RPMI7951 (cell line): Measurements from ENCODE around the gene C1orf50. TPM values are rescaled to one million over a fixed set of nuclear protein-coding genes. Genes with fewer than 3 reads are reported as not detected.
"Not testable (repeated sequence)": the region's sequence is repeated elsewhere in the genome, so short reads cannot be mapped to it uniquely, and the experiment has no call there.

Source experiments
- DNase-seq: peaks from one replicate; pipeline ENCODE4 v3.0.0-alpha.2; 2012; ENCODE audit warnings: low read depth
- total RNA-seq: library from RNA; depleted of rRNA; stranded (reverse); fragments of >200 nt; shearing (Covaris generic); gene quantifications from 2 replicates; pipeline ENCODE4 v1.2.3, GENCODE V29; 2014

C1orf50 gene
- total RNA-seq, 1 experiment from 2014 or later = 3.1 TPM

DNA sequence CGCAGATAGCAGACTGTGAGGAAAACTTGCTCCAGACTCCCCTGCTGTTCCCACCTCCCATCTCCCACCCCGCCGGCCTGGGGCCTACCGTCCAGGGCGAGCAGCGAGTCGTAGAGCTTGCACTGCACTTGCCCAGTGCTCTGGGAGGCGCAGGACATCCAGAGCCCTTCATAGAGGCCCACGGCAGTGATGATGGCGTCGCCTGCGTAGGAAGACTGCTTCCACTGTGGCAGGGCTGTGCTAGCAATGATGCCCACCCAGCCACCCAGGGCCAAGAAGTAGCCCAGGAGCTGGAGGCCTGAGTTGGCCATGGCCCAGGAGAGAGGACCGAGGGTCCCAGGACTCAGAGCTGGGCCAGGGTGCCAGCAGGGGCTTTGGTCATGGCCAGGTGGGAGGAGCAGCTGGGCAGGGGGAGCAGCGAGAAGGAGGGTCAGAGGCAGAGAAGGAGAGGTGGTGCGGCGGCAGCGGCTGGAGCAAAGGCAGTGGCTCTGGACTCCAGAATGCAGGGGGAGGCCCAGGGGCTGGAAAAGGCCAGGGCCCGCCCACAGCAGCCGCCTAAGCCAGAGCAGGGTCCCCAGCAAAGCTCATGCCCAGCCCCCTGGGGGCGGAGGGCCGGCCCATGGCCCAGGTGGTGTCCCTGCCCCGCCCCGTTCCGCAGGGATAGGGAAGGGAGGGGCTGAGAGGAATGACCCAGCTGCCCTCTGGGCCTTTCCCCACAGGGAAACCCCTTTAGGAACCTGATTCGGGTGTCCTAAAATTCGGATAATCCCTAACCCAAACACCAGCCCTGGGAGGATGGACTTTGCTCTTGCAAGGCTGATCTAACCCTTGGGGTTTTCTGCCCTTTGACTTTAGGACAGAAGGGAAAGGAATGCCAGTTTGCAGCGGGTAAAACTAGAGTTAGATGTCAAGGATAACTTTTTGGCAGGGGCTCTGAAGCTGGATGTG, 27.0 kb upstream of the C1orf50 start, which contains the start of gene CLDN19:
Gene CLDN19, minus strand, starts transcription at position 484 of the 948 bp plus-strand sequence. Its CDS starts 173 bp downstream, at position 311.
- no peak for DNase-seq

DNA sequence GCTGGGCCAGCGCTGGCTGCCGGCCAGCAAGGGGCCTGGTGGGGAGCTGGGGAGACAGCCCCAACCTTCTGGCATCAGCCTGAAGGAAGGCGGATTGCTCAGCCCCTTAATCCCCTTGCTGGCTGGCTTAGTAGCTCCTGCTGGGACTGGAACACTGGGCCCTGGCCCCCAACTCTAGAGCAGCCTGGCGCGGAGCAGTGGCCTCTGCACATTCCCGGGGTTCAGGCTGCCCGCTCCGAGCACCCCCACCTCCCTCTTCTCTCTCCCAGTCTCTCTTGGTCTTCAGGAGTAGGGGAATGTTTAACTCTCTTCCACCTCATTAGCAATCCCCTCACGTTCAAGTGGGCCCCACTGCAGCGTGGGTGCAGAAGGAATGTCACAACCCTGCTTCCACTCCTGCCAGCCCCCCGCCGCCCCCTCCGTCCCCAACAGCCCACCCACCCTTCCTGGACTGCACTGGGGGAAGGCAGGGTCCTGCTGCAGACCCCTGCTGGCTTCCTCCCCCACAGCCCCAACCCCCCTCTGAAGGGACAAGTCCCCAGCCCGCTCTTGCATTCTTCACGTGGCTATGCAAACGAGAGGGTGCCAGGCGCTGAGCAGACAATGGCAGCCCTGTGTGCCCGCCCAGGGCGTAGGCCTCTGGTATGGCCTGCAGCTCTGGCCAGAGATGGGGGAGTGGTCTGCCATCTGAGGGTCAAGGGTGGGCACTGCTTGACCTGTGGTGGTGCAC, 26.0 kb upstream of the C1orf50 start:
- DNase-seq = no peak

DNA sequence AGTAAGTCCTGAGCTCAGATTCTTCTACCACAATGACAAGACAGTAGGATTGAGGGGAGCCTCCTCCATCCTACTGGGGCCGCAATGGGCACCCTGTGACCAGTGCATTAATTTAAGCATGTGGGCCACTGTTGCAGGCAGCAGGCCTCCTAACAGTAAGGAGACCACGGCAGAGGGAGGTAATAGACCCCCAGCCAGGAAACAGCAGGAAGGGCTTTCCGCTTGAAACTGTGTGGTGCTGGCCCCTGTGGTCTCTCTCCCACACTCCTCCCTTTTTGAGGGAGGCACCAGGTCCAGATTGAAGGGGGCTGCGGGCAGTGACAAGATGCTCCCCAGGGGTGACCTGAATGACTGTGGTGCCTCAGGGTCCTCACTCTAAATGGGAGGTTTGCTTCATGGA, 25.3 kb upstream of the C1orf50 start:
- DNase-seq = no peak

- no peak for DNase-seq
Observed at GRCh38 chr1:42742141-42742540, 24.9 kb upstream of the C1orf50 start.

DNA sequence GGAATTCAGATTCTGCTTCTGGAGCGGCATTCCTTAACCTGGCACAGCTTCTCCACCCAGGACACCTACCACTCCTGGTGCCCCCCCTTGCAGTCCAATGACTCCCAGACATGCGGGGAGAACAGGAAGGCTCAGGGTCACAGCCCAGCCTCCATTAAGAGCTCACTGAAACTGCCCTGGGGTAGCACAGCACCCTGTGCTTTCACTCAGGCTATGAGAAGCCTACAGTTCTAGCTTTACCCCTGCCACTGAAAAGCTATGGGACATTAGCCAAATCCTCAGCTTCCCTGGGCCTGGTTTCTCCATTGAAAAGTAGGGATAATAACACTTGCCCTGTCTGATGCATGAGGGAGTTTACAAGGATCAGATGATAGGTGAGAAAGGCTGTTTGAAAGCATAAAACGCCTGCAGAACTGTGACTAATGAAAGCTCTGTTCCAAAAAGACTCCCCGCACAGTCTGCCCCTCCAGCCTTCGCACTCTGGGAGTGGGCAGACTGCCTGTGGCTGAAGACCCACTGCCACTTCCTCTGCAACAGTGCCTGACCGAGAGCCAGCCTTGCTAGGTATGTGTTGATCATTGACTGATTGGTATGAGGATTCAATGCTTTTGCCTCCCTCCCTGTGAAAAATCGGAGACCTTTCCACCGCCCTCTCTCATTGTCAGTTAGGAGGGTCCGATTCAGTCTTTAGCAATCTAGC, 24.3 kb upstream of the C1orf50 start:
- DNase-seq = no peak

GRCh38 chr1:42743317-42744147, 23.5 kb upstream of the C1orf50 start:
- peak; percentile 59 for DNase-seq

DNA sequence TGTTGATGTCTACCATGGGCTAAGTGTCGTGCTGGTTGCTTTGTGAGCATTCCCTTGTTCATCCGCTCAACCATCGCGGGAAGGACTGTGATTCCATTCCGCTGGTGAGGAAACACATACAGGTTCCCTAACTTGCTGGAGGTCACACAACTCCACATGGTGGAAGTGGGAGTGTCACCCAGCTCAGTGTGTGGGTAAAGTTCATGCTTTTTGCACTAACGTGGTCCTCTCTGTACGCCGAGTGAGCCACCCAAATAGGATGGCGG, 23.0 kb upstream of the C1orf50 start:
- no peak for DNase-seq

DNA sequence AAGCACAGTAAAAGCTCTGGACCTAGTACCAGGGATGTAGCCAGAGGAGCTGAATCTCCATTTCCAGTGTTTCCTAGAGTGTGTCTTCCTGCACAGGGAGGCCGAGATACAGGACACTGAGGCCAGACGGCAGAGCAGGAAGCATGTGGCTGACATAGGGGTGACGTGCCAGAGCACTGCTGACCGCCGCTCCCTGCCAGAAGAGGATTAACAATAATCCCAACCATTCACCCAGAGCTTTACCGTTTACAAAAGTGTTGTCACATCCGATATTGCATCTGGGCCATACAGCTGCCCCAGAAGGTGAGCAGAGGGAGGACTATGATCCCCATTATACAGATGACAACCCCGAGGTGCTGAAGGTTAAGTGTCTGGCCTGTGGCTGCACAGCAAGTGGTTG, 21.2 kb upstream of the C1orf50 start:
- no peak for DNase-seq

- no peak for DNase-seq
Observed at GRCh38 chr1:42746436-42747105, 20.5 kb upstream of the C1orf50 start.

GRCh38 chr1:42747125-42747524, 19.9 kb upstream of the C1orf50 start:
- no peak for DNase-seq

DNA sequence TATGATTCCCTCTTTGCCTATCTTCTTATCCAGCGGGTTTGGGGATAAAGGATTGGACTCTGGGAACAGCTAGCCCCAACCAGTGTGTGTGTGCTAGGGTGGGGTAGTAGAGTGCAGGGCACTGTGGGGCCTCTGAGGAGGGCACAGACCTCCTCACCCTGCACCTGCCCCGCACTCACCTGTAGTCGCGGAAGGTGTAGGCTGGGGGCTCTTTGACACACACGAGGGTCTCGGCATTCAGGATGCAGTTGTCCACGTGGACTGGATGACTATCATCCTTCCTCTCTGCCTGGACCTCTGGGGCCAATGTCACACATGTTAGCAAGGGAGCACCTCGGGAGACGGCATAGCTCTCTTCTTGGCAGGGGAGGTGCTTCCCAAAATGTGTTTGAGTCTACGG, 19.0 kb upstream of the C1orf50 start:
- no peak for DNase-seq

DNA sequence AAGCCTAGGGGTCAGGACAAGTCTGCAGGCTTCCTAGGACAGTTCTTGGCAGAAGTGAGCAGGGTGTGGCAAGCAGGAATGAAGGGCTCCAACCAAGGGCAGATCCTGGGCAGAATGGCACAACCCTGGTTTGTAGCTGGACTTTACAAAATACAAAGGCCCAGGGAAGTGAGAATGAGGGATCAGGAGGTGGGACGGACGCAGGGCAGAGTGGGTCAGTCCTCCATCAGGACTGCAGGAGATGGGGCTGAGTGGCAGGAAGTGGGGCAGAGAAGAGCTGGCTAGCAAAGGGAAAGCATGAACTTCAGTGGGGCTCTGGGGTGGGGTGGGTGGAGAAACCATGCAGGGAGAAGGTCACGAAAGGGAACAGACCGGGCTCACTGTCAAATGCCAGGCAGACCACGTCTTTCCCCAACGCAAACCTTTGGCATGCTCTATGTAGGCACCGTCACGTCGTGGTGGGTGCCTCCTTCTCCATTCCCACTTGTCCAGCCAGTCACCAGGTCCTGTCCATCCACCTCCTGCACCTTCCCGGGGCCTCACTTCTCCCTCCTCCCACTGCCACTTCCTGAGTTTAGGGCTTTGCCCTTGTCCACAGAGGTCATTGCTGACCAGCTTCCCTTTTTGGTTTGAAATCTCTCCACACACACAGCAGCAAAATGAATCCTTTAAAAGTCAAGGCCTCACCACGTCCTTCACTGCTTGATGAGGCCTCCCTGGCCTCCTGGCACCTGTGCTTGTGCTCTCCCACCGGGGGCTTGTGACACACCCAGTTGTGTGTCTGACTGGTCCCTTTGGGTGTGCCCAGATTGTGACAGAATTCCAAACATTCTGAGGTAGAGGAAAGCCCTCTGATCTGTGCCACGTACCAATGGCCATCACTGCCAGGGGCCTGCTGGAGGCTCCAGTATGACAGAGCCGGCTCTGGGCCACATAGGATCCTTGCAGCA, 18.3 kb upstream of the C1orf50 start:
- no peak for DNase-seq

DNA sequence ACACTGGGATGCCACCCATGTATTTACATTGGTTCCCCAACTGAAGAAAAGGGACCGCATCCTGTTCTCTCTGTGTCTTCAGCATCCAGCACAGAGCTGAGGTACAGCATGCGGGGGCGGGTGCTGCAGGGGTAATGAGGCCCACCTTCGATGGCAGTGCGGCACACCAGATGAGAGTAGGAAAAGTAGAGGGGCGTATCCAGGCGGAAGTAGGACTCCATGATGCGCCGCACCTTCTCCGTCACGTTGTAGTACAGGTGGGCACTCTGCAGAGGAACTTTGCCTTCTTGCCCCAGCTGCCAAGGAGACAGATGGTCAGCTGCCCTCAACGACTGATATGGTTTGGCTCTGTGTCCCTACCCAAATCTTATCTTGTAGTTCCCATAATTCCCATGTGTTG, 17.0 kb upstream of the C1orf50 start:
- DNase-seq = no peak

- DNase-seq = not testable (repeated sequence)
Observed at GRCh38 chr1:42751511-42752070, 15.5 kb upstream of the C1orf50 start.

GRCh38 chr1:42752284-42752683, 14.8 kb upstream of the C1orf50 start:
- no peak for DNase-seq

DNA sequence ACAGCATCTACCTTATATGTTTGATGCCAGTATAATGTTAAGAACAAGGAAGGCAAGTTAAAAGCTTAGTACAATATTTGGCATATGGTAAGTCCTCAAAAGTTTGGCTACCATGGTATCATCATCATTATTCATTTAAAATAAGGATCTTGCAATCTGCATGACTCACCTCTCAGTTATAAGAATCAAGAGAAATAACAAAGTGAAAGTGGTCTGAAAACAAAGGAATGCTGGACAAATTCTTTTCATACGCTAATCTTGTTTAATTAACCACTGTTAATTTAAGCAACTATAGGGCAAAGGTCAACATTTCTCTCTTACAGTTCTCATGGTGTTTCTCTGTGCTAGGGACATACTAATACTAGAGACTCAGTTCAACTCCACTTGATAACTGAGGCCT, 14.0 kb upstream of the C1orf50 start:
- DNase-seq = no peak

DNA sequence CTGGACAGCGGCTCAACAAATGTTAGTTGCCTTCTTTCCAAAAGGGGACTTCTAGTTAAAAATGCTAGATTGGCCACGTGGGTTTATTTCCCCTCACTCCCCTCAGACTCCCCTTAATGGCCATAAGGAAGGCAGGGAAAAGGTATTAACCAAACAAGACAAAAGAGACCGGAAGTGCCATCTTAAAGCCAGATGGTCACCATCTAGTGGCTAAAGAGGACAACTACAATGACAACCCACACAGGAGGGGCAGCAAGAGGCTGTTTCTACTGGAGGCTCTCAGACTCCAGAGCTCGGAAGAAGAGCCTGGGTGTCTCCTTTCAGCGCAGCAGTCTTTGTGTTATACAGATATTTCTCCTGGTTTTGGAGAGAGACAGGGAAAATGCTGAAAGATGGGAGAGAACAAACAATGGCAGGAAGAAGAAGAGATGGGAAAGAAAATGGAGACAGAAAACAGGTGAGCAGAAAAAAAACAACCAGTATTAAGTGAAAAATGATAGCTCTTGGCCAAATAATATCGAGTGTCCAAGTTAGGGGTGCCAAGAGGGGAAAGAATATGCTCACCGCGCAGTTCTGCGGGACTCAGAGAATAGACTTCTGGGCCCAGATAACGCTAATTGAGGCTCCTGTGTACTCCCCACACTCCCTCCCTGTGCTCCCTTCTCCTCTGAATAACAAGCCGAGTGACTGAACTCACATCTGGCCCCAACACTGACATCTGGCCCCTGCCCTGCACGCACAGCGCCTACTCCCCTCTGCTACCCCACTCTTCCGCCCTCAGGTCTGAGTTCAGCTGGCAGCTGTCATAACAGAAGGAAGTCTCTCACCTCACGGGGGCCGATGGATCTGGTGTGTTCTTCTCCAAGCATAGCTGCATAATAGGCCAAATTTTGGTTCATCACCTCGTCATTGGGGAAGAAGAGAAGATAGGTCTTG, 9.8 kb upstream of the C1orf50 start:
- peak; percentile 63 for DNase-seq

DNA sequence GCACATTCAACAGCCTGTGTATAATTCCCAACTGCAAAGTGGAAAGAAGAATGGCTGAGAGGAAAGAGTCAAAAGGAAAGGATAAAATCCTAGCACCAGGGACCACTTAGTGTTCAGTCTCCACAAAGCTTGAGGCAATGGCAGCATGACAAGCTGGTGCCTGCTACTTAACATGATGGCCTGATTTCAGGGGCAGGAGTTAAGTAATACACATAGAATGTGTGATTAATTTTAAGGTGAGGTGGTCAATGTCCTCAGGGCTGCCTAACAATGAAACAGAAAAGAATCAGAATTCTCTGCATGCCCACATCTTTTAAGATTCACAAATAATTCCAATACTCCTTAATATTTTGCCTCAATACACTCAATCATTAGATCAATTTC, 9.2 kb upstream of the C1orf50 start:
- DNase-seq = no peak
